ENCODE measurements around the gene GATA6.
"Not testable (repeated sequence)": the region's sequence is repeated elsewhere in the genome, so short reads cannot be mapped to it uniquely, and the experiment has no call there.

The GATA6 gene

DNA sequence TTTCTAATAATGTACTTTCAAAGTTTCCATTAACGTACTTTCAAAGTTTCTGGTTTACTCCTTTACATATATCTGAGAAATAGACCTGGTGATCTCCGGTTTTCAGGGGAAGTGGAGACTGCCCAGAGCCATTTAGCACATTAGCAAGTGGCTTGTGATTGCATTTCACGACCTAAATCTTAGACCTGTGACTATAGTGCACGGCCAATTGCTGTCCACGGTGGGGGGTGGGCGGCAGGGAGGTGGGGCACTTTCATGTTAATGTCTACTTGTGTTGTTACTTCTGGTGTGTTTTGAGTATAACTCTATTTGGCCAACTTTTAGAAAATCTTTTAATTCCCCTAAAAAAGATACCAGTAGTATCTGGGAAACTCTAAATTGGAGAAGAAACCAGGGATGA, 11.3 kb downstream of the GATA6 start:
- no peaks in the 10 kb centered on the region for H3F3A ChIP-seq (ENCODE audit: insufficient read depth)
- H3K79me2 ChIP-seq (ENCODE audit: insufficient read depth, low read length): no peaks in the 10 kb centered on the region
- no peaks in the 10 kb centered on the region for H3K27me3 ChIP-seq (ENCODE audit: low read length)
- no peak overlapping the region for H3K9ac ChIP-seq (ENCODE audit: low read length)
- no peak overlapping the region for H3K4me2 ChIP-seq (ENCODE audit: low read depth, low read length, poor library complexity, severe bottlenecking)
- TF ChIP-seq, protein P1, sequence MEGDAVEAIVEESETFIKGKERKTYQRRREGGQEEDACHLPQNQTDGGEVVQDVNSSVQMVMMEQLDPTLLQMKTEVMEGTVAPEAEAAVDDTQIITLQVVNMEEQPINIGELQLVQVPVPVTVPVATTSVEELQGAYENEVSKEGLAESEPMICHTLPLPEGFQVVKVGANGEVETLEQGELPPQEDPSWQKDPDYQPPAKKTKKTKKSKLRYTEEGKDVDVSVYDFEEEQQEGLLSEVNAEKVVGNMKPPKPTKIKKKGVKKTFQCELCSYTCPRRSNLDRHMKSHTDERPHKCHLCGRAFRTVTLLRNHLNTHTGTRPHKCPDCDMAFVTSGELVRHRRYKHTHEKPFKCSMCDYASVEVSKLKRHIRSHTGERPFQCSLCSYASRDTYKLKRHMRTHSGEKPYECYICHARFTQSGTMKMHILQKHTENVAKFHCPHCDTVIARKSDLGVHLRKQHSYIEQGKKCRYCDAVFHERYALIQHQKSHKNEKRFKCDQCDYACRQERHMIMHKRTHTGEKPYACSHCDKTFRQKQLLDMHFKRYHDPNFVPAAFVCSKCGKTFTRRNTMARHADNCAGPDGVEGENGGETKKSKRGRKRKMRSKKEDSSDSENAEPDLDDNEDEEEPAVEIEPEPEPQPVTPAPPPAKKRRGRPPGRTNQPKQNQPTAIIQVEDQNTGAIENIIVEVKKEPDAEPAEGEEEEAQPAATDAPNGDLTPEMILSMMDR (IDR thresholded peaks at IDR 0.05; ENCODE audit: insufficient read depth, low read length, poor library complexity, severe bottlenecking): no peak
- no peak for TF ChIP-seq EZH2phosphoT487 (conservative IDR thresholded peaks at IDR 0.05; ENCODE audit: low read length)
- no peak overlapping the region for H3K4me3 ChIP-seq (ENCODE audit: insufficient read depth, low read length, poor library complexity, severe bottlenecking)
- no peaks in the 10 kb centered on the region for H3K9me2 ChIP-seq (replicated peaks; ENCODE audit: insufficient read depth, low read length)
- no peaks in the 10 kb centered on the region for H3K36me3 ChIP-seq (ENCODE audit: low read length)
- H3K9me3 ChIP-seq (ENCODE audit: insufficient read depth, low read length): no peaks in the 10 kb centered on the region
- no peak overlapping the region for H2AFZ ChIP-seq (ENCODE audit: low read depth, low read length, severe bottlenecking)
- H3K27ac ChIP-seq (ENCODE audit: low read depth, low read length): no peak overlapping the region
- H4K20me1 ChIP-seq (ENCODE audit: low read depth, low read length): no peaks in the 10 kb centered on the region

GRCh38 chr18:22182884-22183697, 13.7 kb downstream of the GATA6 start:
- H3K27me3 ChIP-seq (ENCODE audit: low read length): no peaks in the 10 kb centered on the region
- no peak overlapping the region for H3K4me2 ChIP-seq (ENCODE audit: low read depth, low read length, poor library complexity, severe bottlenecking)
- no peaks in the 10 kb centered on the region for H3K9me3 ChIP-seq (ENCODE audit: insufficient read depth, low read length)
- no peaks in the 10 kb centered on the region for H3K36me3 ChIP-seq (ENCODE audit: low read length)
- TF ChIP-seq, protein P1 (IDR thresholded peaks at IDR 0.05; ENCODE audit: insufficient read depth, low read length, poor library complexity, severe bottlenecking): no peak
- TF ChIP-seq EZH2phosphoT487 (conservative IDR thresholded peaks at IDR 0.05; ENCODE audit: low read length): no peak
- H3K27ac ChIP-seq (ENCODE audit: low read depth, low read length): no peak overlapping the region
- no peaks in the 10 kb centered on the region for H4K20me1 ChIP-seq (ENCODE audit: low read depth, low read length)
- H3K9me2 ChIP-seq (replicated peaks; ENCODE audit: insufficient read depth, low read length): no peaks in the 10 kb centered on the region
- no peaks in the 10 kb centered on the region for H3K79me2 ChIP-seq (ENCODE audit: insufficient read depth, low read length)
- H3K9ac ChIP-seq (ENCODE audit: low read length): no peak overlapping the region
- H3F3A ChIP-seq (ENCODE audit: insufficient read depth): no peaks in the 10 kb centered on the region
- no peak overlapping the region for H2AFZ ChIP-seq (ENCODE audit: low read depth, low read length, severe bottlenecking)
- no peak overlapping the region for H3K4me3 ChIP-seq (ENCODE audit: insufficient read depth, low read length, poor library complexity, severe bottlenecking)

DNA sequence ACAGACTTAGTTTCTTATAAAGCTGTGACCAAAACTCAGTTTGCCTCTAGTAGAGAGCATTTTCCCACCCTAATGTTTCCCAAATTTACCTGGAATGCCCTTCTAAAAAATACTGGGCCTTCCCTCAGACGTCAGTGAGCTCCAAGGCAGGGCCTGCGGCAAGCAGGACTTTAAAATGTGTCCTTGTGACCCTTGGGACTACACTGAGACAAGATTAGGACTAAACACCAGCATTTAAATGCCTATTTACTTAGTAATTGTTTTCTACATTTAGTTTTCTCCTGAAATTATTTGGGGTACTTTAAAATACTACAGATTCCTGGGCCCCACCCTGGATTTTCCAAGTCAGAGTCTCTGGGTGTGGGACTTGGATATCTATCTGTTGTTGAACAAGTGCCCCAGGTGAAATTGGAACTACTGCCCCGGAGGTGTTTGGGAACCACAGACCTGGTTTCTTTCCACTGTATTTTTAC, 14.3 kb downstream of the GATA6 start:
- H2AFZ ChIP-seq (ENCODE audit: low read depth, low read length, severe bottlenecking): no peak overlapping the region
- no peak overlapping the region for H3K4me3 ChIP-seq (ENCODE audit: insufficient read depth, low read length, poor library complexity, severe bottlenecking)
- no peaks in the 10 kb centered on the region for H3K9me2 ChIP-seq (replicated peaks; ENCODE audit: insufficient read depth, low read length)
- no peaks in the 10 kb centered on the region for H3K36me3 ChIP-seq (ENCODE audit: low read length)
- no peak overlapping the region for H3K27ac ChIP-seq (ENCODE audit: low read depth, low read length)
- H3F3A ChIP-seq (ENCODE audit: insufficient read depth): no peaks in the 10 kb centered on the region
- no peak overlapping the region for H3K9ac ChIP-seq (ENCODE audit: low read length)
- no peaks in the 10 kb centered on the region for H3K79me2 ChIP-seq (ENCODE audit: insufficient read depth, low read length)
- no peaks in the 10 kb centered on the region for H3K27me3 ChIP-seq (ENCODE audit: low read length)
- H4K20me1 ChIP-seq (ENCODE audit: low read depth, low read length): no peaks in the 10 kb centered on the region
- TF ChIP-seq, protein P1 (IDR thresholded peaks at IDR 0.05; ENCODE audit: insufficient read depth, low read length, poor library complexity, severe bottlenecking): no peak
- no peak for TF ChIP-seq EZH2phosphoT487 (conservative IDR thresholded peaks at IDR 0.05; ENCODE audit: low read length)
- no peak overlapping the region for H3K4me2 ChIP-seq (ENCODE audit: low read depth, low read length, poor library complexity, severe bottlenecking)
- no peaks in the 10 kb centered on the region for H3K9me3 ChIP-seq (ENCODE audit: insufficient read depth, low read length)

- not testable (repeated sequence) for H4K20me1 ChIP-seq (ENCODE audit: low read depth, low read length); H3K9me2 ChIP-seq (replicated peaks; ENCODE audit: insufficient read depth, low read length); H3K27ac ChIP-seq (ENCODE audit: low read depth, low read length); H3K79me2 ChIP-seq (ENCODE audit: insufficient read depth, low read length); H3F3A ChIP-seq (ENCODE audit: insufficient read depth); H2AFZ ChIP-seq (ENCODE audit: low read depth, low read length, severe bottlenecking); H3K9ac ChIP-seq (ENCODE audit: low read length); H3K9me3 ChIP-seq (ENCODE audit: insufficient read depth, low read length); H3K36me3 ChIP-seq (ENCODE audit: low read length); H3K4me3 ChIP-seq (ENCODE audit: insufficient read depth, low read length, poor library complexity, severe bottlenecking); H3K27me3 ChIP-seq (ENCODE audit: low read length); H3K4me2 ChIP-seq (ENCODE audit: low read depth, low read length, poor library complexity, severe bottlenecking)
Observed at GRCh38 chr18:22184573-22184972, 15.2 kb downstream of the GATA6 start.
